Central memory CD4-positive, alpha-beta T cell (primary cell): ENCODE results near the gene SIGMAR1.
A peak's percentile ranks its signal among the peaks of the same experiment; 100 is the strongest.

Experiments
- DNase-seq: peaks from one replicate; pipeline ENCODE4 v3.0.0; 2022

Gene SIGMAR1

DNA sequence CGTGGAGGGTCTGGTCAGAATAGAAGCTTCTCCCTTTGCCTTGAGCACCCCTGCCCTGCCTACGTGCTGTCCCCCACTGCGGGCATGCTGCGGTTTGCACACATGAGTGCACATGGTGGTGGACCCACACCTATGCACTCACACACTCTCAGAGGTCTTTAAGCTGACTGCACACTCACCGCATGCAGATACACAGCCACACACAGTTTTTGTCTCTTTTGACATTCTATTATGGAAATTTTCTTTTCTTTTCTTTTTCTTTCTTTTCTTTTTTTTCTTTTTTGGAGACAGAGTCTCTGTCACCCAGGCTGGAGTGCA is 8.1 kb downstream of the SIGMAR1 start:
- DNase-seq, result no peak

DNA sequence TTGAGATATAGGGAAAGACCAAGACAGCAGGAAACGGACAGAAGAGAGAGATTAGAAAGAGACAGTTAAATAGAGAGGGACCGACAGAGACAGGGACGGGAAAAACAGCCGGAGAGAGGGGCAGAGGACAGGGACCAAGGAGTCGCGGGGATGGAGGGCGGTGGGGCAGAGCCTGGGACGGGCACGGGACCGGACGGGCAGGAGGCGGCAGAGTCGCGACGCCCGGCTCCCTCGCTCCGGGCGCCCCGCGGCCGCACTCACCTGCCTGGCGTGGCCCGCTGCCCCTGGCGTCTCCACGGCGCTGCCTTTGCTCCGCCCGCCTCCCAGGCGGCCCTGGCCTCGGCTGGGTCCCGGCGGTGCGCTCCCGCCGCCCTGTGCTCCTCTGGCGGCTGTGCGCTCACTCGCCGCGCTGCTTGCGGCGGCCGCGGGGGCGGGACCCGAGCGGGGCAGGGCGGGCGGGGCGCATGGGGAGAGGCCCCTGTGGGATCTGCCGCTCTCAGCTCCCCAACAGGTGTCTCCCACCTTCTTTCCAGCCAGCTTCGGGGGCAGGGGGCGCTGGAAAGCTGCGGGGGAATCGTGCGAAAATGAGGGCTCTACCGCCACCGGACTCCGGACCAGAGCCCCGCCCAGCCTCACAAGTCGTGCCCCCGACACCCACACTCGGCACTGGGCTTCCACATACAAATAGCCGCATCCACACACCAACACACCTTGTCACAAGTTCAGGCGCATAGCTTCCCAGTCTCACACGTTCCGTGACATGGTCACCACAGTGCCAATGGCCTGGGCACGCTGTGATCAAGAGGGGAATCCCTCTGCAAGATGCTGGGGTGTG is 8.7 kb downstream of the SIGMAR1 start, which contains the start of gene ARID3C:
TSS of gene ARID3C (minus strand) at position 411 of the 835 bp plus-strand sequence. CDS start 1,052 bp downstream, outside the sequence.
- peak; percentile 28 for DNase-seq

DNA sequence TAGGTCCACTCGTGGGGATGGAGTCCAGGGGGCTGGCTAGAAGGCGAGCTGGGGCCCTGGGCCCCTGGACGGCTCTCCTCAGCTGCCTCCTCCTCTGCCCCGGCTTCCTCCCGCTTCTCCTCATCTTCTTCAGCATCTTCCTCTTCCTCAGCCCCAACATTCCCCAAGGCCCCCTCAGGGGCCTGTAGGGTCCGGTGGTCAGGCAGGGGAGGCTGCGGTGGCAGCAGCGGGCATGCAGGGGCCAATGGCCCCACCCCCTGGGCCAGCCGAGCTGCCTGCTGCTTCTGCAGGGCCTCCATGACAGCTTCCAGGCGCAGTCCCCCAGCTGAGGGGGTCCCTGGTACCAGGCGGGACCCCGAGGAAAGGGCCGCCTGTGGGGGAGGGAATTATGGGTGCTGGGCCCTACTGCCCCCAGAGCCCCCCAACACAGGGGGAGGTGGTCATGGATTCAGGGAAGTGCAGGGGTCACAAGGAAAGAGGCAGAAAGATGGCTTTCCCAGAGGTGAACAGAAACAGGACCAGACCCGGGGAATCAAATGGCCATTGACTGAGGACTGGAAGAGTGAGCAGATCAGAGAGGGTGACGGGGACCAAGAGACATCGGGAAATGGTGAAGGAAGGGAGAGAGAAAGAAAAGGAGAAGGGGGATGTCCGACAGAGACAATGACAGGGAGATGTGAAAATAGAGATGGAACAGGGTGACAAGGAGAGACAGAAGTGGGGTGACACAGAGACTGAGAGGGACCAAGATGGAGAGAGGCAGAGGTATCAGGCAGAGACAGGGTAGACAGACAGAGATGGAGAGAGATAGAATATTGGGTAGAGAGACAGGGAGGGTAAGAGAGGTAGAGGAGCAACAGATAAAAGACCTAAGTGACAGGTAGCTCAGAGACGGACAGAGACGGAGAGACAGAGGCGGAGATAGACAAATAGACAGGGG is 9.6 kb downstream of the SIGMAR1 start:
- DNase-seq, result no peak

DNA sequence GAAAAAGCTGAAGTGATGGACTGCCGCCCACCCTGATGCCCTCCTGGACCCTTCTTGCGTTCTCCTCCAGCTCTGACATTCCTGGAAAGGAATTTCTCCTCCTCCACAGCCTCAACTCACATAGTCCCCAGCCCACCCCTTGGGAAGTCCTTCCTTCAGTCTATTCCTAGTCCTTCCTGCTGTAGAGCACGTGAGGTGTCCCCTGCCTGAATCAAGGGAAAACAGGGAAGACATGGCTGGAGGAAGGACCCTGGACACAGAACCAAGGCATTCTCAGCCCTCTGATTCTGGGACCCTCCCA is 12.5 kb downstream of the SIGMAR1 start:
- DNase-seq, result no peak

DNA sequence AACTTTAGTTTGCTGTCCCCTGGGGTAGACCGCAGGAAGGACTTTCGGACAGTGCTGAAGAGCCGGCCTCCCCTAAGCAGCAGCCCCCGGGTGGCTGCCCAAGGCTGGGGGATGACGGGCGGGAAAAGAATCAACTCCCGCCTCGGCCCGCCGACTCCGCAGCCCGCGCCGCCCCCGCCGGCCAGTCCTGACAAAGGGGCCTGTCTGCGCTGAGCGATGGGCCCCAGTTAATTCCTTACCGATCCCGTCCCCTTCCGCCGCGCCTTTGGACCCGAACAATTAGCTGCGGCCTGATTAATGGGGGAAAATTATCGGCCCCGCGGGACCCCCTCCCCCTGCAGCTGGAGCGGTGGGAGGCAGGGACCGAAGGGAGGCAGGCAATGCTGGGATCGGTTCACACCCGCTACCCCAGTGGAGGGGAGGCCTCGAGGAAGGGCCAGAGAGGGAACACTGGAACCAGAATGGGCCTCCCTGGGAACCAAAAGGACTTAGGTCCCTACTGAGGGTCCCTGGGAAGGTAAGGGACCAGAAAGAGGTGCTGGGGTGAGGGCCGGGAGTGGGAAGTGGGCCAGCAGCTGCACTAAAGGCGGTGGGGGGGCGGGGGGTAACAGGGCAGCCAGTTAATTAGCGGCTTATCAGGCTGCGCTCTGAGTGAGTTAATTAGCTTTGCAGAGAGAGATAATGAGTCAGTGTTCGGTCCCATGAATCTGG is 13.0 kb downstream of the SIGMAR1 start:
- no peak for DNase-seq

DNA sequence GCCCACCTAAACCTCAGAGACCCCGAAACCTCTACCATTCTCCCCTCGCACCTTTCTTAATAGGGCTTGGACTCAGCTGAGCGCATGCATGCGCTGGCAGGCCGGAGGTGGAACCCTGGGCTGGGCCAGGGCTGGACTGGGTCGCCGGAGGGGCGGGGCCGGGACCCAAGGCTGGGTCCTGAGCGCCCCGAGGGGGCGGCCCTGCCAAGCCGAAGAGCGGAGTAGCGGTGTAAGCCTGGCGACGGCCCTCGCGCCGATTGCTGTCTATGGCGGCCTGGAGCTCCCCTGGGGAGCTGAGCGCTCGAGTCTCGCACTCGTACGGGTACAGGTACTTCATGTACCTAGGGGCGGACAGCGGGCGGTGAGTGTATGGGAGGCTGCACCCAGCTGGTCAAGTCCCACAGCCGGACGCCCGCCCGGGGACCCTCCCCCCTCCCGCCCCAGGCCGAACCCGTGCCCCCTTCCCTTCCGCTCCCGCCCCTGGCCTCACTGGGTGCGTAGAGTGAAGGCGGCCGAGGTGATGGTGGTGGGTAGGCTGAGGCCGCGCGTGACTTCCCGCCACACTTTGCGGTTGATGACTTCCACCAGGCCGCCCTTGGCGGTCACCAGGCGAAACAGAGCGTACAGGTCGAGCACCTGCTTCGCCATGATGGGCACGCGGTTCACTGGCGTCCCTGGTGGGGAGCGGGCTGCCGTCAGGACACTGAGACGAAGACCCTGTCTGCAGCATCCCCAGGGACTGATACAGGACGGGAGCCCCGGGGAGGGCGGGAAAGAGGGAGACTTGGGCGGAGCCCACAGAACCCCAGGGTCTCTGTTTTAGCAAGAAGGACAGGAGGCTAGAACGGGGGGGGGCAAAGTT is 14.0 kb downstream of the SIGMAR1 start:
- DNase-seq, result no peak

DNA sequence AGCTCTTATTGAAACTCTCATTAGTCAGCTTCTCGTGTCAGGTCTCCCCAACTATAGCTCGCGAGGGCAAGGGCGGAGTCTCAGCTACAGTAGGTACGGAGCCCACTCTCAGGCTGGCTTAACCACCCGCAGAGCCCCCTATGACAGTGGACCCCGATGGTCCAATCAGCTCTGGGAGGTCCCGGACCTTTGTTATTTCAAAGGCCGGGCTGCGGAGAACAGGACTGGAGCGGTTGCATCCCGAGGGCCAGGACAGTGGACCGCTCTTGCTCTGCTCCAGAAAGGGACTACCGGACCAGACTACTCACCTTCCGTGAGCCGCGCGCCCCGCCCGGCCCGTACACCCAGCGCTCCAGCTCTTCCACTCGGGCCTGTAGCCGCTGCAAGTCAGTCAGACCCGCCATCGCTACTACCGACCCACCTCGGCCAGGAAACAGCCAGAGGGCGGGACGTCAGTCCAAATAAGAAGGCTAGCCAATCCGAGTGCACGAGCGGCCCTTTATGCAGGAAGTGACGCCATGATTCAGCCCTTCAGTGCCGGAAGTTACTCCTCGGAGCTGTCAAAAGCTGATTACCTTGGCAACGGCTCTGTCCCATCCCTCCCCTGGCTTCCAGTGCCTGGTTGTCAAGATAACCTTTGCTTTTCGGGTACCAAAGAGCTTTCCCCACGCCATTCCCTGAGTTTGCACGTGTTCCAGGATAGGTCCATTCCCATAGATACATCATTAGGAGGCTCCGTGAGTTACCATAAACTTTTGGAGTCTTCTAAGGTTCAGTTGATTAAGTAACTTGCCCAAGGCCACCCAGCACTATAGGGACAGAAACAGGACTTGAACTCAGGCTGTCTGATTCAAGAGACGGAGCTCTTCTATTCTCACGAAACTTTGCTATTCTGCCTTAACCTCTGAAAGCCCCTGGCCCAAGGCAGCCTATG is 17.3 kb downstream of the SIGMAR1 start, which contains the start of gene DCTN3:
TSS of gene DCTN3 (minus strand) at position 435 of the 934 bp plus-strand sequence. CDS start at position 404, 31 bp downstream.
- DNase-seq, result peak; percentile 92

DNA sequence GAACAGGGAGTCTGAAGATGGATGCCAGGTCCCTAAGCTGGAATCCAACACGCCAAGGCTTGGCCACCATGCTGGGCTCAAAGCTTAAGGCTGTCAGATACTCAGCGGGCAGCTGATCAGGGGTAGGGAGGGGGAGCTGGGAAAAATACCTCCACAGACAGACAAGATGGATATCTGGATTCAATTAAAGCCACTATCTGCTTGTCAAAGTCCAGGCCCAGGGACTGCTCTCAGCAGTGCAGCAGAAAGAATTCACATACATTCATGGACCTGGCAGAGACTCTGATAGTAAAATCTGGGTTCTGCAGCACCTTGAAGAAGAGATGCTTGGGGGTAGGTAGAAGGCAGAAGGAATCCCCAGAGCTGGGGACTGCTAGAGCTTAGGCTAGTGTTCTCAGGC is 22.5 kb downstream of the SIGMAR1 start:
- DNase-seq, result no peak

DNA sequence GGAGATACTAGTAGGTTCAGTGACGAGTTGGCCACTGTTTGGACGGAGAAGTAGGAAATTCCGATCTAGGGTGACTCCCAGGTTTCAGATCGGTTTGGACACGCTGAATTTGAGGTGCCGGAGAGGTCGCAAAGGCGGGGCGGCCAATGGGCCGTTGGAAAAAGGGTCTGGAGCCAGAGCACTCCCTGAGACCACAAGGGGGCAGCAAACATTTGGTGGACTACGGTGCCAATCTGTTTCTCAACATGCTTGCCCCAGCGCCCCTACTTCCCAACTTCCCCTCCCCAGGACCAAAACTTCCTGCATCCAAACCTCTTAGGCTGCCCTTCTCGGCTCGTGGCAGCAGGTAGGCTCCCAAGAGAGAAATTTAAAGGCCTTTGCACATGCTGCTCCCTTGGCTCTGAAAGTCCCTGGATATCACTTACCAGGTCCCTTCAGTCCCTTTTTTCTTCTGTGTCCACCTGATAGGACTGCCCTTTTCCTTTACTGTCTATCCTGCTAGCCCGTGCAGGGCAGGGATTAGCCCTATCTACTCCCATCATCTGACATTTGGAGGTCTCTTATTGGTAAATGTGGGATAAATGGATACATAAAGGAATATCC is 24.7 kb downstream of the SIGMAR1 start:
- DNase-seq, result peak; percentile 57

DNA sequence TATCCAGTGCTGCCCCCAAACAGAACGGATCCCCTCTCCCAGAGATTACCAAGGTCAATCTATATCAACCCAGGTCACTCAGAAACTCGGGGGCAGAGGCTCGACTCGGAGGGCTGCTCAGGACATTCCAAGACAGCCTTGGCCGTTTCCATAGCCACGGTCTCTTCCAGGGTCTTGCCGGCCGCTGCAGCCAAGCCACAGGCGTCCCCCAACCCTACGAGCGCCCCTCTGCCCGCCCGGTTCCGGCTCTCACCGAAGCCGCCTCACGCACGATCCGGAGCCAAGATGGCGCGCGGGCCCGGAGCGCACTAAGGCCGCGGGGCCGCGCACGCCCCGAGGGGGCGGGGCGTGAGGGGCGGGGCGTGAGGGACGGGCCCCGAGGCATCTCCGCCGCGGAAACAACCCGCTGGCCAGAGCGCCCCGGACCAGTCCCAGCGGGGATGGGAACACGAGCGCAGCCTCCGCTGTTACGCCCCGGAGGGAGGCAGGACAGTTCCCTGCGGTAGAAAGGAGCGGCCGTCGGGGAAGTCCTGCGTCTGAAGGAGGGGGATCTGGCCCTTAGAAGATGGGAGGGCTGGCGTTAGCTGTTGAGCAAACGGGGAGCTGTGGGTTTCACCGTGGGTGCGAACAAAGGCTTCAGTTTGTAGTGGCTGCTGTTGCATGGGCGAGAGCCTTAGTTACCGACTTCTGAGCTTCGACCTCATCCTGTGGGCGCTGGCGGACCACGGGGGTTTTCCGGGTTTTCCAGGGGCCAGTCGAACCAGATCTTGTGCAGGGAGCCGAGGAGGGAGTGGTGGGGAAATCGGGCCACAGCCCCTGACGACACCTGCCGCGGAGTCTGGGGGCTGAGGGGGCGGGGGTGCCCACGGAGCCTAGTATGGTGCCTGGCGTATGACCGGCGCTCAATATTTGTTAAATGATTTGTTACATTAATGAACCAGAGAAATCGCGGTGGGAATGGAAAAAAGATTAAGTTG is 25.5 kb downstream of the SIGMAR1 start, which contains the start of gene RPP25L:
TSS of gene RPP25L (minus strand) at position 287 of the 977 bp plus-strand sequence. CDS start 801 bp downstream, outside the sequence.
- peak; percentile 81 for DNase-seq

DNA sequence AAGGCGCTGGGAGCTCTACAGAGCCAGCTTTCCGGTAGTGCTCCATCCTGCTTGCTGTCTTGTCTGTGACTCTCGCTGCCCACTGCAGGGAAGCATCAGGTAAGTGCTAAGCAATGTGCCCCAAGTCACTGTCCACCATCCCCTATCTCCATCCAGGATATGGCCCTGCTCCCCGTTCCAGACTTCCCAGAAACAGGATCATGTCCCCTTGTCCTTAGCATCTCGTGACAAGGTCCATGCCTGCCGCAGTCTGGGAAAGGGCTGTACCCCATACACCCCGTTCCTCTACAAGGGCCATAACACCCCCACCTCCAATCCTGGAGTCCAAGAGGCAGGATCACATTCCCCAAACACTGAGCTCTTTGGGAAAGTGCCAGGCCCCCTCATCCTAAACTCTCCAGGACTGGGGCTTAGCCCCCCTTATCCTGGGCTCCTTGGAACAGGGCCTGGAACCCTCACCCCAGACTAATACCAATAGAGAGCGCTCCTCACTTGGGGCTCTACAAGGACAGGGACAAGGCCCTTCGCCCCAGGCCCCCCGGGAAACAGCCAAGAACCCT is 26.3 kb downstream of the SIGMAR1 start:
- no peak for DNase-seq

DNA sequence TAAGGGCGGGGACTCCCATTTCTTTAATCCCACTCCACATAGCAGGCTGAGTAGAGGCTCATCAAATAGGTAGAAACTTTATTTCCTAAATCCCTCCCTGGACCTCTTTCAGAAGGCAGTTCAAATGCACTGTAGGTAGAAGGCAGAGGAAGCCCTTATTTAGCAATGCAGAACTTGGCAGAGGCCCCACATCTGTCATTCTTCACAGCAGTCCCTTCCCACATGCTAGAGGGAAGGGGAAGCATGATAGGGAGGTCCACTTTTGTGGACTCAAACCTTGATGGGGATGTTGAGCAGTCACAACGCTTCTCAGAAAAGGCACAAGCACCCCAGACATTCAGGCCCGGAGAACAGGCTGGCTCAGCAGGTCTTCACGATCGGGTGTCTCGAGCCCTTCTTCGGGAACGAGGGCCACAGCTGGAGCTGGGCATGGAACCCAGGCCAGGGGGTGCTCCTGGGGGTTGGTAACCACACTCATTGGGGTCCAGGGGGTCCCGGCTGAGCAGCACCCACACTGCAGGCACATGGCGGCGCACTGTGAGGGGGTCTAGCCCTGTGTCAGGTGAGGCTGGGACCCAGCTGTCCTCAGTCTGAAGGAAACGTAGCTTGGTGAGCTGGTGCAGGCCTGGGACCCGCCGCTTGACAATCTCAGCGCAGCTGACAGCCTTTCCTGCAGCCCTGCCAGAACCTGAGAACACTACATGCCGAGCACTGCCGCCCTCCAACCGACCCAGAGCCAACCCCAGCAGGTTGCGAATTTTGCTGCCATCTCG is 27.0 kb downstream of the SIGMAR1 start:
- DNase-seq, result no peak

DNA sequence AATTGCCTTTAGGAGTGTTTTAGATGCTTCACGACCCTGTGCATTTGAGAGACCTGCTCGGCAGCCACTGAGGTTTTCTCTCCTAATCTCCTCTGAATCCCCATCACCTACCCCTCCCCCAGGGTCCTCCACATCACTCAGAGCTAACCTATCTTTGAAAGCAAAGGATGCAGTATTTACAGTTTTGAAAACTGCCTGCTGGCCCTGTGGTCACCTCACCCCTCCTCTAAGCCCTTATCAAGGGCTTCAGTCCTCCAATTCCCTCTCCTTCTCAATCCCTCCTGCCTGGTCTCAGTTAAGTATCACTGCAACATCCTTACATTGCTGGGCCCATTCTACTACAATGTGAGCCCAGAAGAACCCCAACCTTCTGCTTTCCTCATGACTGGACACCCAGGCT is 30.3 kb downstream of the SIGMAR1 start:
- DNase-seq, result no peak

DNA sequence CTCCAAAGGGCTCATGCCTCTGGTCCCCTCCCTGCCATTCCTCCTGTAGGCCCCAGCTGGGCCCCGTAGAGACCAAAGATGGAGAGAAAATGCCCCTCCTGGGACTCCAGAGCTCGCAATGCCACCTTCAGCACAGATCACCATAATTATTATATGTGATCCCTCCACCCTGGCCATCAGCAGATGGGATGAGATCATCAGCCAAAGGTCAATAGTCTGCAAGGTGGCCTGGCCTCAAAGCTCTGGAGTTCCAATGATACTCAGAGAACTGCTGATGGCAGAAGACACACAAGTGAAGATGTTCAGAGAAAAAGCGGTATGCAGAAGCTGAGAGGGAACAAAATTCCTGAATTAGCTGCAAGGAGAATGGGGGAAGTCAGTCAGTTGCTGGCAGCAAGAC is 30.7 kb downstream of the SIGMAR1 start:
- DNase-seq, result no peak

DNA sequence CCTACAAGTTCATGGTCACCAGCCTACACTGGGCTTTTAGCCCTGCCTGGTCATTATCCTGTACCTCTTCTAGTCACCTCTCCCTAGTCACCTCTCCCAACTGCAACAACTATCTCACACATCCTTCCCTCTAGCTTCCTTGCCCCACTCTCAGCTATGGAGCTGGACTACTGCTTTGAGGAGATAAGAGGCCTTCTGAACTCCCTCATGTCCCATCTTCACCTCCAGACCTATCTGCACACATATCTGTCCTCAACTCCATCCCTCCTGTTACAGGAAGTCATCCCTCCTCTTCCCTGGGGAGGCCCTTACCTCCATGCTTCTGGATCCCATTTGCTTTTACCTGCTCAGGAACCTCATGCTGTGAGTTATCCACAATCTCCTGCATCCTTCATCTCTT is 31.4 kb downstream of the SIGMAR1 start:
- no peak for DNase-seq

DNA sequence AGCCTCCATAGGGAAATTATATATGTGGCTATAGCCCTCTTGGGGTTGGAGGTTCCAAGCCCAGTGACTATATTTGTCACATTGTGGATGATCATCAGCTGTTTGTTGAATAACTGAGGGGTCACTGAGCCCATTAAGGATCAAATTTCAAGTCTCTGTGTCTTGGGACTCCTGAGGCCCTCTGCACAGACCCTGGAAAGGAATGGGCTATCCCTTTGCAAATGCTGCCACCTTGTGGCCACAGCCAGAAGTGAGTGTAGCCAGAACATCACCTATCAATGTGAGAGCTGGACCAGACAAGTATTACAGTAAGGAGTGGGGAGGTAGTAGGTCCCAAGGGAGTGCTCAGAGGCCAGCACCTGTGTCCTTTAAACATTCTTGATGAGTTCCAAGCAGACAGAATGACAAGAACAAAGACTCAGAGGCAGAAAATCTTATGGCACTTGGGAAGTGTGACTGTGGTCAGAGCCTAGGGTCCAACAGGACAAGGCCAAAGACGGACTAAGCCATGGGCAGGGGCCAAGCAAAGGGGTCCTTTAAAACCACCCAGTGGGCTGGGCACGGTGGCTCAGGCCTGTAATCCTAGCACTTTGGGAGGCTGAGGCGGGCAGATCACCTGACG is 33.9 kb downstream of the SIGMAR1 start:
- peak; percentile 66 for DNase-seq

DNA sequence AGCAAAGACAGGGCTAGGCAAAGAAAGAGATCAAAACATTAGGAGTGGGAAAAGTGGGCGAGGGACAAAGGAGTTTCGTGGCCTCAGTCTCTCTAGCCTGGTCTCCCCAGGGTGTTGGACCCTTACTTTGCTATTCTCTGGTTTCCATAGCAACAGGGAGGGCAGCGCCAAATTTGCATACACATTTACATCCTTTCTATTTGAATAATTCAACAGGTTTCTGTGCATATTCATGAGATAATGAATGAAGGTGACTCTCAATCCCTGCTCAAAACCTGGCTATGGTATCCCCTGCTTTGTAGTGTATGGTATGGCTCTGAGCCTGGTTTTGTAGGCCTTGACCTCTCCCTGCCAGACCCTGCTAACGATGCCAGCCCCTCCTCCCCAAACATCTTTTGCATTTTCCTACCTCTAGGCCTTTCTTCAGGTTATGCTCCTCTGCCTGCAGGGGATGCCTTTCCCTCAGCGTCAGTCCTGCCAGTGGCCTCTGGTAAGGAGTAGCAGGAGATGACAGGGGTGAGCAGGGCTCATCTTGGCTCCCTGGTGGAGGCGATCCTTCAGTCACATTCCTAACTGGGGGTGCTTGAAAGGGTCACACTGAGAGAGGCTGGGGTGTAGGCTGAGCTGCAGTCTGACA is 35.5 kb downstream of the SIGMAR1 start:
- no peak for DNase-seq
